GM12891 (cell line): Measurements from ENCODE around the gene RNASEH2B.

Experiments
- PAX5 ChIP-seq: IDR thresholded peaks from 2 replicates; pipeline ENCODE4 v1.6.1; 2011; ENCODE audit warnings: low read length, moderate library complexity, mild to moderate bottlenecking; ENCODE audit not compliant: insufficient read depth, severe bottlenecking
- POLR2A ChIP-seq: IDR thresholded peaks from 2 replicates; pipeline ENCODE4 v1.6.1; 2011; ENCODE audit warnings: low read depth, low read length, control low read depth
- POLR2AphosphoS5 ChIP-seq: IDR thresholded peaks from 2 replicates; pipeline ENCODE4 v1.6.1; 2011; ENCODE audit warnings: low read depth, low read length, control low read depth
- SPI1 ChIP-seq: IDR thresholded peaks from 2 replicates; pipeline ENCODE4 v1.6.1; 2011; ENCODE audit warnings: low read depth, low read length, control low read depth
- TAF1 ChIP-seq: IDR thresholded peaks from 2 replicates; pipeline ENCODE4 v1.6.1; 2011; ENCODE audit warnings: low read depth, low read length, control low read depth

GRCh38 chr13:50970956-50971355 lies 61.4 kb downstream of the RNASEH2B start:
- TF ChIP-seq POLR2AphosphoS5 (no peak), TAF1 (no peak), POLR2A (no peak), SPI1 (no peak), PAX5 (no peak)
